Embryonic facial prominence (tissue), 1 donor: ENCODE results near the gene DHFR.
A peak's percentile ranks its signal among the peaks of the same experiment; 100 is the strongest.
"Not testable (repeated sequence)": the region's sequence is repeated elsewhere in the genome, so short reads cannot be mapped to it uniquely, and the experiment has no call there.

ENCODE experiments used
- DNase-seq: peaks from one replicate; pipeline ENCODE4 v3.0.0-alpha.2; 2016; ENCODE audit errors: extremely low spot score

Gene DHFR

DNA sequence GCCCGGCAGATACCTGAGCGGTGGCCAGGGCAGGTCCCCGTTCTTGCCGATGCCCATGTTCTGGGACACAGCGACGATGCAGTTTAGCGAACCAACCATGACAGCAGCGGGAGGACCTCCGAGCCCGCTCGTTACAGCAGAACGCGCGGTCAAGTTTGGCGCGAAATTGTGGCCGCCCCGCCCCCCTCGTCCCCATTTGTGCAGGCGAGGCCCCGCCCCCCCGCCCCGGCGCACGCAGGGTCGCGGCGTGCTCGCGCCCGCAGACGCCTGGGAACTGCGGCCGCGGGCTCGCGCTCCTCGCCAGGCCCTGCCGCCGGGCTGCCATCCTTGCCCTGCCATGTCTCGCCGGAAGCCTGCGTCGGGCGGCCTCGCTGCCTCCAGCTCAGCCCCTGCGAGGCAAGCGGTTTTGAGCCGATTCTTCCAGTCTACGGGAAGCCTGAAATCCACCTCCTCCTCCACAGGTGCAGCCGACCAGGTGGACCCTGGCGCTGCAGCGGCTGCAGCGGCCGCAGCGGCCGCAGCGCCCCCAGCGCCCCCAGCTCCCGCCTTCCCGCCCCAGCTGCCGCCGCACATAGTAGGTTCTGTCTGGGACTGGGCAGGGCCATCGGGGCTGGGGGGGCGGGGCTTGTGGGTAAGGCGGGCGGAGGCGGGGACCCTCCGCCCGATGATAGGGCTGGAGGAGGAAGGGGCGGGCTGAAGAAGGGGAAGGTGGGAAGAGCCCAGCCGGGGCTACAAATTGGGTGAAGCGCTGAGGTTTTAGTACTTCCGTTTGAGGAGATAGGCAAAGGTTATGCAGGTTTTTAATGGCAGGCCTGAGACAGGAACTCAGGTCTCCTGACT is at the start of gene DHFR, which contains the start of gene MSH3:
TSS of gene DHFR (minus strand) at position 593 of the 840 bp plus-strand sequence. CDS start at position 99, 494 bp downstream.
TSS of gene MSH3 (plus strand) at position 262 of the 840 bp plus-strand sequence. CDS start at position 338, 76 bp downstream.
- DNase-seq = peak; percentile 64

DNA sequence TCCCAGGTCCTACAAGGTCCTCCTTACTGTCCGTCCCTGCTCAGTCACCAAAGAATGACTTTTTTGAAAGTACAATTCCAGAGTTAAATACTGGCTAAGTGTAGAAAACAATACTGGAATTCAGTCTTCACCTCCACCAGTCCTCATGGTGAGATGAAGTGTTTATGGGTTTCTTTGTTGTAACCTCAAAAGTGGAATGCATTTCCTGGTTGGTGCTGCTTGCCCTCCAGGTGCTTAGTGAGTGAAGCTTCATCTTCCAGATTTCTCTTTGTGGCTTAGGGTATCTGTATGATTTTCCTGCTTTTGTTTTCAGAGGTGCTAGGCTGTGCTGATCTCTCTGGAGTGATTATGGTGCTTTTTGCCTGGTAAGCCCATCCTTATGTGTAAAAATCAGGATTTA is 49.4 kb upstream of the DHFR start:
- DNase-seq = no peak

DNA sequence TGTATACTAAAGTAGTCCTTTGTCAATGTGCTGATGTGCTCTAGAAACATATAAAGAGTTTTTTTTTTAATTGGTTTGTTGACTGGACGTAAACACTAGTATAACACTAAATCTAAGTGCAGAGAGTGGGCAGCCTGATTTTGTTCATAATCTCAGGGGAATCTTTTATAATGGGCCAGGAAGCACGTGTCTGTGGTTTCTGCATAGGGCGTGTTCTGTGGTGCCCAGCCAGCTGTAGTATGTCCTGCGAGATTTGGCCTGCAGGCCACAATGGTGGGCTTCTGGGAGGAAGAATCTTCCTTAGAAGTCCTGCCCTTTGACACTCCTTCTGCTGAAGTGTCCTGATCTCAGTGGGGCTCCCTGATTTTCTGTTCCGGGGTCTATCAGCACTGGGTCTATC is 49.0 kb upstream of the DHFR start:
- DNase-seq = no peak

DNA sequence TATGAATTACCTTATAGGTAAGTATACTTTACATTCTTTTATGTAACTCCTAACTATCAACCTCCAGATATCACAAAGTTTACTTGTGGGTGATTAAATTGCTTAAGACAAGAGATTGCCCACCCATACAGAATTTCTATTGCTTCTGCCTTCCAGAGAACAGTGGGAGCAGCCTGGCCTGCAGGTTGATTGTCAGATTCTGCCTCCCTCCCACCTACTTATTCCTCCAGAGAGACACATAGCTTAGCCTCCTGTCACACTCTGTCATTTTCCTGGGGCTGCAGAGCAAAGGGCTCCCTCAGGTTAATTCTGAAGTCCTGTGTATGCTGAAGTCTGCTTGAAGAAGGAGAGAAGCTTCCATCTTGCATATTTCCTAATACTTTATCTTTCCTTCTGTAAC is 48.5 kb upstream of the DHFR start:
- DNase-seq = no peak

DNA sequence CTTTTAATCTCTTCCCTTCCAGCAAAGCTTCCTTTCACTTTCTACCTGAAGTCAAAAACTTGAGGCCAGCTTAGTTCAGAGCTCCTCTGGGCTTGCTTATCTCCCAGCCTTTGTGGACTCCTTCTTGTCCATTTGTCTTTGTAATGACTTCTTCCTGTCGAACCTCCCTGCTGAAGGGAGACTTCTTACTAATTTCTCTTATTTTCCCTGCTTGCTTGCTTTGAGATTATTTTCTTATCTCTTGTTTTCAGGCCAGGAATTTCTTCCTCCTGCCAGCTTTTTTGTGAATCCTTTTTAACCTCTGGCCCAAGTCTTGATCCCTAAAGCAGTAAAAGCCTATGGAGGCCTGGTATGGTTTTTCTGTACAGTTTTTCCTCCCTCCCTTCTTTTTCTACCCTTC is 46.8 kb upstream of the DHFR start:
- DNase-seq = no peak

DNA sequence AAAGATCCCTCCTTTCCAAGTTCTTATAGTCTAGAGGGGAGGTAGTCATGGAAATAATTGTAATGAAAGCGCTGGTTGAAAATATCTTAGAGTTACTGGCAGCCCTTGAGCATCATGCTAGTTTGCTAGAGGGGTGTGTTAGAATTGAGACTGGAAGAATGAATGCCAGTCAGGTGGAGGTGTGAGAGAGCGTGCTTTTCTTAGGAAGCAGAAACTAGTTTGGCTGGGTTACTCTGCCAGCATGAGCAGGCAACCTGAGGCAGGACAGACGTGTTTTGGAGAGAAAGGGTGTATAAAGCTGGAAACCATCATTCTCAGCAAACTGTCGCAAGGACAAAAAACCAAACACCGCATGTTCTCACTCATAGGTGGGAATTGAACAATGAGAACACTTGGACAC is 43.6 kb upstream of the DHFR start:
- DNase-seq = no peak

DNA sequence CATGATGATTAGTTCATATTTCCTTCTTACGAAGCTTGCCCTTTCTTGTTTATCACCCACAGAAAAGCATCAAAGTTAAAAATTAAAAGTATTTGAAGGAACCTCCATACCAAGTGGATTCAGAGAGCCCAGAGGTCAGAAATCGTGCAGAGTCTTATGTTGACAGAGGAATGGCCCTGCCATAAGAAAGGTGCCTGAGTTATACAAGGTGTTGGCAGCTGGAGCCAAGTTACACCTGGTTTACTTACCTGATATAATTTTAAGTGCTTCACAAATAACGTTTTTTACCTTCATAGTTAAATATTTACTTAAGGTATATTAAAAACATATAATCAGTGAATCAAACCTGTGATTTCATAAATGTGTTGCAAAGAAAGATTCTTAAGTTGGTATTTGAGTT is 42.3 kb upstream of the DHFR start:
- DNase-seq = no peak

DNA sequence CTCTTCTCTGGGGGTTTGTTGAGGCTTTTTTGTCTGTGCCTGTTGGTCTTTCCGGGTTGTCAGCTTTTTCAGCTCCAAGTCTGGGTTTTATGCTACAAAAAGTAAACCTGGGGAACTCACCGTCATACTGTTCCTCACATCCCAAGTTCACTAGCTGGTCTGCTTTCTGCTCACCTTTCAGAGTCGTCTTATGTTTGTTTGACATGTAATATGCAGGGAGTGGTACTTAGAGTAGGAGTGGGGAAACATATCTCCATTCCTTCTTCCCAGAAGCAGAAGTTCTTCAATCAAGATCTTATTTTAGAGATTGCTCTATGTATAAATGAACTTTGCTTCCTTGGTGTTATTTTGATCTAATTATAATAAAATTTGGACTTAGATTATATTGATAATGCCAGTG is 41.7 kb upstream of the DHFR start:
- DNase-seq = no peak

DNA sequence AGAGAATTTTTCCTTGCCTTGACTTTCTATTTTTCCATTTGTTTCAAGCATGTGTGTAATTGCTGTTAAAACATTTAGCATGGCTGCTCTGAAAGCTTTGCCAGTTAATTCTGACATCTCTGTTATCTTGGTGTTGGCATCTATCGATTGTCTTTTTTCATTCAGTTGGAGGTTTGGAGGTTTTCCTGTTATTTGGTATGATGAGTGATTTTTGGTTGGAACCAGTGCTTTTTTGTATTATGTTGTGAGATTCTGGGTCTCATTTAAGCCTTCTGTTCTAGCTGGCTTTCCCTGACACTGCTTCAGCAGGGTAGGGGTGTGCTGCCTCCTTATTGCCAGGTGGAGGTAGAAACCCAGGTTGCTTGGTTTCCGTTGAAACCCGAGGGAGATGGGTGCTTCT is 40.9 kb upstream of the DHFR start:
- no peak for DNase-seq

DNA sequence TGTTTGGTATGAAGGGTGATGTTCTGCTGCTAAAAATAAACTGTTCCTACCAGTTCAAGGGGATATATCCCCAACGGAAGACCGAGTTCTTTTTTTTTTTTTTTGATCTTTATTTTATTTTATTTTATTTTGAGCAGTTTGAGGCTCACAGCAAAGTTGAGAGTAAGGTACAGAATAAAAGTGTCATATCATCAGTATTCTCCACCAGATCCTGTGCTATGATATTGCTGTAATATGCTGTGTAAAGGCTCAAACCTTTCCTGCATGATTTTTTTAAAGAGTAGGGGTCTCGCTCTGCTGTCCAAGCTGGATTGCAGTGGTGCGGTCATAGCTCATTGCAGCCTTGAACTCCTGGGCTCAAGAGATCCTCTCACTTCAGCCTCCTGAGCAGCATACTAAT is 34.8 kb upstream of the DHFR start:
- no peak for DNase-seq

DNA sequence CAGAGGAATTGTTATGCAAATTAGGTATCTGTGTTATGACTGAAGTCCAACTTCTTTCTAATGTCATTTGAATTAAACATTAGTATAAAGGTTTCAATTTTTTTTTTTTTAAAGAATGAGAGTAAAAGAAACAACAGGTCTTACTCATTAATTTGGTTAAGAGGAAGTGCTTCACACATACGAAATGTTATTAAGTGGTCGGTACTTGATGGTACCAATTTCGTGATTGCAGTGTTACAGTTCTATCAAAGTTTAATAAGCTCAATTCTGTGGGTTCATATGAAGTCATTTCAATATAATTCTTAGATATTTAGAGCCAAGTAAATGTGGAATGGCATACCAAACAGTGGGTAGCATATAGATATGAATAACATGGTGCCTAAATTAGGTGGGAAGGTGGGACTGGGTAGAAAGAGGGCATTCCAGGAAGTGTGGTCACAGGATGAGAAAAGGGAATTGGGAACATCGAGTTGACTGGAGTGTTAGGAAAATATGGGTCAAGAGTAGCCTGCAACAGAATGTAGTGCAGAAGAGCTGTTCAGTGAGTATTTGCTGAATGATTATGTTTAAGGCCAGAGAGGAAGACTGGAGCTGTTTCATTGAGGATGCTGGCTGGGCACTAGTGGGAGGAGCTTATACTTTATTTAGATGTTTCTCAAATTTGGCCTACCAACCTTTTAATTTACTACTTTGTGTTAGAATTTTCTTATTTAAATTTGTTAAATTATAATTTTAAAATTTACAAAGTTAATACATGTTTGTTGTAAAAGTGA is 34.1 kb upstream of the DHFR start:
- no peak for DNase-seq

DNA sequence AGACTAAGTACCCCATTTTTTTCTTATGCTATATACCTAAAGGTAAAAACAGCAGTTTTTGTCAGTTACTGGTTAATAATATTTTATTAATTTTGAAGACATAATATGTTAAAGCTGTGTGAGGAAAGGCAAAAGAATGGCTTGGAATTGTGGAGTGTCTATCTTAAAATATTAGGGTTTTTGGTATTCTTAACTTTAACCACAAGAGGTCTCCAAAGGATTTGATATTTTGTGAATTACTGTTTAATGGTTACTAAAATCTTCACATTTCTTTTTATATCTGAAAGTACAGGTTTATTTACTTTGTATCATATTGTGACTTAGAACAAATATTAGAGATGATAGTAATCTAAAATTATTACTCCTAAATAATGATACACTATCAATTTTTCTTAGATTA is 32.0 kb upstream of the DHFR start:
- DNase-seq = no peak

DNA sequence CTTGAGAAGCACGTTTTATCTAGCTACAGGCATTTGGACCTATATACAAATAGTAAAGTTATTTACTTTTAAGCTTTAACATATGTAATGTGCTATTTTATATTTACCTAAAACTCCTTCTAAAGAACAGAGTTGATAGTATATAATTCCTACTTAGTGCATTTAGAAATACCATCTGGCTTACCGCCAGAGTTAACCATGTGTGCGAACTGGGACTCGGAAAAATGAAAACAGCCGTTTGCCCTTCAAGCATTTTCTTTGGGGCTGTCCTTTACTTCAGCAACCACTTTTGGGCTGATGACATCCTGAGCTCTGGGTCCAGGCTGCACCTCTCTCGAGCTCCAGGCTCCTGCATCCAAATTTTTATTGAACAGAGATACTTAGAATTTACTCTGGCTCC is 21.9 kb upstream of the DHFR start:
- DNase-seq = no peak

DNA sequence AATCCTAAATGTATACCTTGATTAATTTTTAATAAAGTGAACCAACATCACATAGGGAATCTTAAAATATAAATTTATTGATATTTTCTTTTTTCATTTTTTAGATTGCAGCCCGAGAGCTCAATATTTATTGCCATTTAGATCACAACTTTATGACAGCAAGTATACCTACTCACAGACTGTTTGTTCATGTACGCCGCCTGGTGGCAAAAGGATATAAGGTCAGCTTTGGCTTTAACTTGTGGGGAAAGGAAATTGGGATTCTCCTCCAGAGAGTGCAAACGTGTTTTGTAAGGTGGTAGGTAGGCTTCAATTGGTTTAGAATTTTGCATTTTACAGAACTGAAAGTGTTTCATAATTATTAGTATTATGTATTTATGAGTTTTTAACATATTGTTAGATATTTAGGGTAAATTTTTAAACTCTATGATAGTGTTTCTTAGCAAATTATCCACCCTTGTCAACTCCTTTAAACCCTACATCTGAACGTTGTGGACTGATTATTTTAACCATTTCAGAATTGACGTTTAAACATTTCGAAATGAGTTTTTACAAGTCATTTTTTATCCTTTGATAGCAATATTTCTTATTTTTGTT is 17.5 kb upstream of the DHFR start:
- DNase-seq = no peak

DNA sequence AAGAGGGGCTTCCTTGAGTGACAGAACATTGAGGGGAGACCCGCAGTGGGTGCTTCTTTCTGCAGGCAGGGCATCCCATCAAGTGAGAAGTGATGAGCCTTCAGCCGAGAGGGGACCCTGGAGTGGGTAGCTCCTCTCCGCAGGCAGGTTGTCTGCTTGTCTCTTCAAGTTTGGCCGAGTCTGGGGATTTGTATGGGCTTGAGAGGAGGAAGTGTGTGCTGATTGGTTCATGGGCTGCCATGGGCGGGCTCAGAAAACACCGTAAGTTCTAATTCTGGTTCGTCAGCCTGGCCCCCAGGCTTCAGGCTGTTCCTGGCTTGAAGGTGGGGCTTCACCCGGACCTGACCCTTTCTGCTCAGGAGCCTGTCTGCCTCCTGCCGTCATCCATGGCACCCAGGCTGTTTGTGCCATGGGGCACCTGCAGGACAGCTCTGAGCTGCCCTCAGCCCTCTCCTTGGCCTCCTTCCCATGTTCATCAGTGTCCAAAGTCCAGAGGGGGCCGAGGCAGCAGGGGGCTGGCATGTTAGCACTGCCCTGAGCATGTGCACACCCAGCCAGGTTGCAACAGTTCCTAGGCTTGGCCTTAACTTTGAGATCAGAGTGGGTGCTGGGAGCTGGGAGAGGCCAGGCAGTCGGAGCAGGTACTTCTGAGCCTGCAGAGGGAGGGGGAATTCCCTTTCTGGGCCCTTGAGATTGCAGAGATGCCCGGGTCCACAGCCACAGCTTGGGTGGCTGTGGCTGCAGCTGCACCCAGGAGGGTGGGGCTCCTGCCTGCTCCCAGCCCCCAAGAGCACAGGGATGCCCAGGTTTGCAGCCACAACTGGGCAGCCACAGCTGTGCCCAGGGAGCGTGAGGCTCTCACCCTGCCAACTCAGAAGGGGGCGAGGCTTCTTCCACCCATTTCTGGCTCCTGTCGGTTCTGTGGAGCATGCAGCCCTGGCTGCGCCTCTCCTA is 13.5 kb upstream of the DHFR start:
- no peak for DNase-seq

DNA sequence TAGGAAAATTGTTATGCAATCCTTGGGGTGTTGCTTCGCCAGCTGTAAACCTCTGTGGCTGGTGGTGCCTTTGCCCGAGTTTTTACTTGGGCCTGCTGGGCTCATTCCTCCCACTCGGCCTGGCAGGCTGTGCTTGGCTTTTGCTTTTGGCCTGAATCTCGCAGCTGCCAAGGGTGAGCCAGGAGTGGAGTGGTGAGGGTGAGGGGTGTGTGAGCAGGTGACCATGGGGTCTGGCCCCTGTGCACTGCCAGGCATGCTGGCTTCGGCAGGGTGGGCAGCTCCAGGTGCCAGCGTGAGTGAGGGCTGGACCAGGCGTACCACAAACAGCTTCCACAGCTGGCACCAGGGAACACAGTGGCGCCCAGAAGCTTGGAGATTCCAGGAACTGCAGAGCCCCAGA is 12.6 kb upstream of the DHFR start:
- no peak for DNase-seq

DNA sequence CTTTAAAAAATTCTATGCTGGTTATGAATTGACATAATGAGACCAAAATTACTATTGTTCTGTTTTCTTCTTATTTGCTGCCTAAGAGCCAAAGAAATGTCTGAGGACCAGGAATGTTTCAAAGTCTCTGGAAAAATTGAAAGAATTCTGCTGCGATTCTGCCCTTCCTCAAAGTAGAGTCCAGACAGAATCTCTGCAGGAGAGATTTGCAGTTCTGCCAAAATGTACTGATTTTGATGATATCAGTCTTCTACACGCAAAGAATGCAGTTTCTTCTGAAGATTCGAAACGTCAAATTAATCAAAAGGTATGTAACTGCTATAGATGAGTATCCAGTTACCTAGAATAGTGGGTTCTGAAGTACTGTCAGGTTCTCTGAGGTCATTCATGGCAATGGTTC is 10.3 kb upstream of the DHFR start:
- no peak for DNase-seq

DNA sequence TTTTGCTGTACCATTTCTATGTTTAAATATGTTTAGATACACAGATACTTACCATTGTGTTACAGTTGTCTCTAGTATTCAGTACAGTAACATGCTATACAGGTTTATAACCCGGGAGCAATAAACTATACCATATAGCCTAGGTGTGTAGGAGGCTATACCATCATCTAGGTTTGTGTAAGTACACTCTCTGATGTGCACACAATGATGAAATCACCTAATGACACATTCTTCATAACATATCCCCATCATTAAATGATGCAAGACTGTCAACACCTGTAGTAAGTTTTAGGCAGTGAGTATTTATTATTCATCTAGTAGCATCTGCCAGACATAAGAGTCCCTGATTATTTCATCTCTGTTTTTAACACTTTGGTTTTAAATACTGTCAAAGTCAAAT is 7.3 kb upstream of the DHFR start:
- no peak for DNase-seq

DNA sequence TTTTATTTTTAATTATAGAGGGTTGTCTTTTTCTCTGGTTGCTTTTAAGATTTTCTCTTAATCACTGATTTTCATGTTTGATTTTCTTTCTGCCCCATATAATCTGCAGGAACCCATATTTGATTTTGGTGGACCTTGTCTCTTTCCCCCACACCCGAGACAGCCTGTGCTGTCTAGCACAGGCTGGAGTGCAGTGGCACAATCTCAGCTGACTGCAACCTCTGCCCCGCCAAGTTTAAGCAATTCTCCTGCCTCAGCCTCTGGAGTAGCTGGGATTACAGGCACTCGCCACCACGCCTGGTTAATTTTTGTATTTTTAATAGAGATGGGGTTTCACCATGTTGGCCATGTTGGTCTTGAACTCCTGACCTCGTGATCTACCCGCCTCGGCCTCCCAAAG is 5.9 kb upstream of the DHFR start:
- DNase-seq = not testable (repeated sequence)

DNA sequence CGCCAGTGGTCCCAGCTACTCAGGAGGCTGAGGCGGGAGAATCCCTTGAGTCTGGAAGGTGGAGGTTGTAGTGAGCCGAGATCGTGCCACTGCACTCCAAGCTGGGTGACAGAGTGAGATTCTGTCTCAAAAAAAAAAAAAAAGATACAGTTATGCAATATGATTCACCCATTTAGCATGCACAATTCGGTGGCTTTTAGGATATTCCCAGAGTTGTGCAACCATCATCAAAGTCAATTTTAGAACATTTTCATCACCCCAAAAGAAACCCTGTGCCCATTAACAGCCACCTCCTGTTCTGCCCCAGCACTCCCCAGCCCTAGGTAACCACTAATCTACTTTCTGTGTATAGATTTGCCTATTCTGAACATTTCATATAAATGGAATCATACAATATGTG is 4.3 kb upstream of the DHFR start:
- no peak for DNase-seq

DNA sequence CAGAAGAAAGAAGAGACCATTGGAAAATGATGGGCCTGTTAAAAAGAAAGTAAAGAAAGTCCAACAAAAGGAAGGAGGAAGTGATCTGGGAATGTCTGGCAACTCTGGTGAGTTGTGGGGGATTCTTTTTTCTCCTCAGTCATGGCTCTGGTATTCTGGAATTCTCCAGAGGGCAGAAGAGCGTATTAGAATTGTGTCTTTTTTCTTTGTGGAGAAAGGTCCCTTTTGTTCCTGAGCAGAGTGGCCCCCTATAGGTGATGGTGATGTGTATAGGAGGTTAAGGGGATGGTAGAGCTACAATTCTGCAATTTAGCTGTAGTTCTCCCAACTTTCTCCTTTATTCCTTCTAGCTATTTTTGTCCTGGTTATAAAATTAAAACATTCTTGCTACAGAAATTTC is 1.6 kb upstream of the DHFR start:
- no peak for DNase-seq
